Transverse colon (tissue), 4 donors: Measurements from ENCODE around the gene HOXA6. TPM values are rescaled to one million over a fixed set of nuclear protein-coding genes. Genes with fewer than 3 reads are reported as not detected.

Experiments
- DNase-seq: peaks from one replicate; pipeline ENCODE4 v3.0.0-alpha.2; 2019
- H3K27ac ChIP-seq, 4 donors: fragments of 200-600 bp; sonication (generic); 2 replicates each; pipeline ENCODE4 v1.5.1; 2016 to 2018; ENCODE audit warnings: inconsistent platforms in 4 of 4
- H3K27me3 ChIP-seq: fragments of 200-600 bp; sonication (generic); 2 replicates; pipeline ENCODE4 v1.5.1; 2017; ENCODE audit warnings: inconsistent platforms
- H3K36me3 ChIP-seq, 4 donors: fragments of 200-600 bp; sonication (generic); 2 replicates each; pipeline ENCODE4 v1.5.1; 2017 to 2019; ENCODE audit warnings: inconsistent platforms in 4 of 4
- H3K4me1 ChIP-seq, 4 donors: fragments of 200-600 bp; sonication (generic); 2 replicates each; pipeline ENCODE4 v1.5.1; 2017 to 2020; ENCODE audit warnings: inconsistent platforms in 4 of 4
- H3K4me3 ChIP-seq, 4 donors: fragments of 200-600 bp; sonication (generic); 1 replicate in 1 of 4; 2 replicates in 3 of 4; pipeline versions ENCODE4 v1.5.1 to v1.6.1; 2017 to 2019; ENCODE audit warnings: inconsistent platforms in 4 of 4
- H3K9me3 ChIP-seq, 2 donors: fragments of 200-600 bp; sonication (generic); 2 replicates each; pipeline ENCODE4 v1.5.1; 2017 to 2019; ENCODE audit warnings: inconsistent platforms in 2 of 2
- EP300 ChIP-seq: sonication (generic); formaldehyde crosslinking; IDR thresholded peaks from one replicate; pipeline ENCODE4 v1.6.1; 2017; ENCODE audit warnings: antibody characterized with exemption, low read depth
- POLR2A ChIP-seq: fragments of 450-650 bp; IDR thresholded peaks from one replicate; pipeline ENCODE4 v1.6.1; 2016; ENCODE audit warnings: antibody characterized with exemption, mild to moderate bottlenecking, moderate library complexity
- POLR2AphosphoS5 ChIP-seq, 3 donors: sonication (generic); formaldehyde crosslinking; IDR thresholded peaks; one replicate each; pipeline ENCODE4 v1.6.1; 2016; ENCODE audit warnings: antibody characterized with exemption in 3 of 3
- WGBS, 2 donors: methylation state at CpG; one replicate each; pipeline ENCODE4 v1.1.5; 2018; ENCODE audit warnings: low coverage in 1 of 2; 5-methylcytosine and 5-hydroxymethylcytosine counted together
- in situ Hi-C, 4 donors: fragments of 200-750 bp; cut with MboI; loops; one replicate each; pipeline versions ENCODE4 v1.15.0 to v1.15.1; 2017; ENCODE audit warnings: low sequenced_read_pairs in 3 of 4, low pct_ligation_motif_present in 1 of 4, low pct_unique_long_range_greater_than_20kb in 1 of 4
- intact Hi-C: fragments of 100-400 bp; cut with DNase I; formaldehyde crosslinking; loops from one replicate; pipeline ENCODE4 v1.15.1; 2023; ENCODE audit warnings: low total_unique reads
- total RNA-seq, 4 donors: library from RNA; depleted of rRNA; stranded (reverse); fragments of >200 nt; gene quantifications; one replicate each; pipeline ENCODE4 v1.1.0, GENCODE V29; 2016
- TF ChIP-seq, protein P1 (sequence below), 5 experiments: fragments of 200-600 bp in 3 of 5; fragments of 450-650 bp in 2 of 5; sonication (generic) in 3 of 5; IDR thresholded peaks; 1 replicate in 2 of 5; 2 replicates in 3 of 5; pipeline ENCODE4 v1.5.1; 2016 to 2017; ENCODE audit warnings: antibody characterized with exemption in 5 of 5, inconsistent platforms in 3 of 5, mild to moderate bottlenecking in 2 of 5, moderate library complexity in 1 of 5

HOXA6 gene
- total RNA-seq, 4 donors from 2014 or later, result 12.9 to 27.8 (median 17.3) TPM

DNA sequence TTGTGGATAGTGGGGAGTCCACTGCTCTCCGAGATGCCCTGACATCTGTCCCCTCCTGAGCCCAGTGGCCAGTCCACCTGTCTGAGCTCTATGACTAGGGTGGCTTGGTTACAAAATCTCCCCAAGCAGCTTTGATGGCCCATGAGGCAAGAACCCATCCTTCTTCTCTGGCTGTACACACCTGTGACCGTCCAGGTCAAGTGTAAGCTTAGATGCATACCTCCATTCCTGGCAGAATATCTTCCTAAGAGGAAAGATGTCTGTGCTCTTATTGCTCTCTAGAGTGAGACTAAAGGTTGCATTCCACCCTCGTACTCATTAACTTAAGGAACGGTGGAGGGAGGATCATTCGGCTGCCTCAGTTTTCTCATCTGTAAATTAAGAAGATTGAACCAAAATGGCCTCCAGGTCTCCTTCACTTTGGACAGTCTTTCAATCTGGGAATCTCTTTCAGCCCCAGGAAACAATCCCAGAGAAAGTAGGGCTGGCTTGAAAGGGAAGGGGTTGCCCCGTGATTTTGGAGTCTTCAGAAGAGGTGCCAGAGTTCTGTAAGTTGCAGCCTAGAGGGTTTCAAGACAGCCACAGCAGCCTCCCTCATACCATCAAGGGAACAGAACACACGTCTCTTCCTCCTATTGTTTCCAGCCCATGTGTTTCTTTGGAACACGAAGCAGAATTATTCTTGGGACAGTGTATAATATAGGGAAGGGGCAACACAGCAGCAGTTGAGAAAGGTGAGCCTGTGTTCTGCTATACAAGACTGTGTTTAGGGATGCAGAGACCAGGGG, 22.5 kb downstream of the HOXA6 start:
- in situ Hi-C loops (no loop called here), intact Hi-C loops (no loop called here)
- TF ChIP-seq POLR2AphosphoS5 (IDR thresholded peaks at IDR 0.05) (peak in 2 of 3 donors; percentile 23 to 24), EP300 (no peak), POLR2A (no peak)
- H3K27me3 ChIP-seq, result no peaks in the 10 kb centered on the region
- 29 to 59% methylated on average over 1 to 8 of the region's 8 CpGs for WGBS, 2 donors
- H3K27ac ChIP-seq, result peak overlapping the region; percentile 90 to 96 (median 92)
- peaks cover 45 to 99% (median 86%) of the 10 kb centered on the region in 4 donors for H3K4me1 ChIP-seq
- H3K9me3 ChIP-seq, result no peaks in the 10 kb centered on the region
- no peaks in the 10 kb centered on the region for H3K36me3 ChIP-seq
- DNase-seq, result no peak
- H3K4me3 ChIP-seq, result peak overlapping the region in 1 of 4 donors; percentile 19

DNA sequence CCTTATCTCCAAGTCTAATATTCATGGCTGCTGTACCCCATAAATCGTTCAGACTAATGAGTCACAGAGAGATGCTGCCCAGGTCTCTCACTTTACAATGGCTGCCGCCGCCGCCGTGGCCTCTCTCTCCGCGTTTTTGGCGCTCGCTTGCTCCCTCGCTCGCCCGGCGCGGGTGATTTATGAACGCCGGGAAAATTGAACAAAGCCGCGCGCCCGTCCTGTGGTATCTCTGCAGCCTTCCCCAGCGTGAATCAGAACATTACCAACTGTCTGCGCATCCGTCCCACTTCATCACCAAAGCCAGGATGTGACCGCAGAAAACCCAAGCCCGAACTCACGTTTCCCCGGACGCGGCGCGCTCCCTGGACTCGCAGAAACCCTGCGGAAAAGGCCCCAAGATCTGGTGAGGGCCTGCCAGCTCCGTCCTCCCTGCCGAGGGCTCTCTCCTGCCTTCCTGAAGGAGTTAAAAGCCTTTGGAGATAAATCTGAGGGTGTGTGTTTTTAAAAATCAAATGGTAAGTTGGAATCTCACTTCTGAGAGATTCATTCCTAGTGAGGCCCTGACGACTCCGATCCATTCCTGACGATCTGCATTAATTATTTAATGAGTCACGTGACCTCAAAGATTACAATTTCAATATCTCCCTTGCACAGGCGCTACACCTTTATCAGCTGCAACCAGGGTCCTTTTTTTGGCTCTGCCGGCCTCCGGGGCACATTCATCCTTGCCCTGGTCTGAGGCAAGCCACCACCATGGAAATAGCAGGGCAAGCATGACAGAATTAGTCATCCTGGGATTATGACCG, 23.3 kb downstream of the HOXA6 start:
- no peaks in the 10 kb centered on the region for H3K36me3 ChIP-seq
- no peaks in the 10 kb centered on the region for H3K27me3 ChIP-seq
- peak overlapping the region in 2 of 4 donors; percentile 19 to 37 for H3K4me3 ChIP-seq
- H3K4me1 ChIP-seq, result peaks cover 49 to 100% (median 87%) of the 10 kb centered on the region in 4 donors
- WGBS, 2 donors, result 19 to 64% methylated on average over 5 to 43 of the region's 43 CpGs
- H3K9me3 ChIP-seq, result no peaks in the 10 kb centered on the region
- in situ Hi-C loops, result no loop called here
- TF ChIP-seq POLR2A (no peak), POLR2AphosphoS5 (IDR thresholded peaks at IDR 0.05) (peak in 2 of 3 donors; percentile 30 to 40), EP300 (no peak)
- TF ChIP-seq, protein P1, sequence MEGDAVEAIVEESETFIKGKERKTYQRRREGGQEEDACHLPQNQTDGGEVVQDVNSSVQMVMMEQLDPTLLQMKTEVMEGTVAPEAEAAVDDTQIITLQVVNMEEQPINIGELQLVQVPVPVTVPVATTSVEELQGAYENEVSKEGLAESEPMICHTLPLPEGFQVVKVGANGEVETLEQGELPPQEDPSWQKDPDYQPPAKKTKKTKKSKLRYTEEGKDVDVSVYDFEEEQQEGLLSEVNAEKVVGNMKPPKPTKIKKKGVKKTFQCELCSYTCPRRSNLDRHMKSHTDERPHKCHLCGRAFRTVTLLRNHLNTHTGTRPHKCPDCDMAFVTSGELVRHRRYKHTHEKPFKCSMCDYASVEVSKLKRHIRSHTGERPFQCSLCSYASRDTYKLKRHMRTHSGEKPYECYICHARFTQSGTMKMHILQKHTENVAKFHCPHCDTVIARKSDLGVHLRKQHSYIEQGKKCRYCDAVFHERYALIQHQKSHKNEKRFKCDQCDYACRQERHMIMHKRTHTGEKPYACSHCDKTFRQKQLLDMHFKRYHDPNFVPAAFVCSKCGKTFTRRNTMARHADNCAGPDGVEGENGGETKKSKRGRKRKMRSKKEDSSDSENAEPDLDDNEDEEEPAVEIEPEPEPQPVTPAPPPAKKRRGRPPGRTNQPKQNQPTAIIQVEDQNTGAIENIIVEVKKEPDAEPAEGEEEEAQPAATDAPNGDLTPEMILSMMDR (IDR thresholded peaks at IDR 0.05), result no peak
- intact Hi-C loops, result no loop called here
- H3K27ac ChIP-seq, result peak overlapping the region; percentile 90 to 96 (median 92)
- peak; percentile 46 for DNase-seq

DNA sequence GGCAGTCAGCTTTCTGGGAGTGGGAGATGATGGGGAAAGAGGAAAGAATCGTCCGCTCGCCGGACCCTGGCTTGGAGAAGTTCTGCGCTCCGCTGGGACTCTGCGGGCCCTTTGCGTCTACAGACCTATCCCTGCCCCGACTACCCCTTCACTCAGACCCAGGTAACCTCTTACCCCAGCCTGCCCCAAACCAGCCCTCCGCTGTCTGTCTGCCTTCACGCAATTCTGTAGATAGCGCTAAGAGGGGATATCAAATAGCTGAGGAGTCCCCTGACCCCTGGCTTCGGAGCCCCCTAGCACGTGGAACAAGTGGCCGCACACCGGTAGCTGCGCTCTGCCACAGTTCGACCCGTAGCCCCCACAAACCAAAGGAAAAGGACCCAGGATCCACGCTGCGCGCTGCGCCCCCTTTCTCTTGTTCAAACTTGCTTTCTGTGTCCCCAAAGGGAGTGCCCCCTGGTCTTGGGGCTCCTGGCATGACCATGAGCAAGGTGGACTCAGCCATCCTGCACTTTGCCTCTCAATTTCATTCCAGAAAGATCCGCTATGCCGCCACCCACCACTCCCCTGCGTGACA, 24.0 kb downstream of the HOXA6 start:
- 60 to 61% methylated on average over 1 to 26 of the region's 26 CpGs for WGBS, 2 donors
- TF ChIP-seq EP300 (no peak), POLR2AphosphoS5 (IDR thresholded peaks at IDR 0.05) (no peak), POLR2A (no peak)
- TF ChIP-seq, protein P1 (IDR thresholded peaks at IDR 0.05), result no peak
- Histone ChIP-seq H3K27ac (peak overlapping the region; percentile 90 to 96 (median 92)), H3K4me3 (peak overlapping the region in 3 of 4 donors; percentile 8 to 37 (median 19)), H3K9me3 (no peaks in the 10 kb centered on the region), H3K27me3 (no peaks in the 10 kb centered on the region), H3K4me1 (peaks cover 50 to 100% (median 87%) of the 10 kb centered on the region in 4 donors), H3K36me3 (no peaks in the 10 kb centered on the region)
- no peak for DNase-seq
- in situ Hi-C loops (no loop called here), intact Hi-C loops (no loop called here)

DNA sequence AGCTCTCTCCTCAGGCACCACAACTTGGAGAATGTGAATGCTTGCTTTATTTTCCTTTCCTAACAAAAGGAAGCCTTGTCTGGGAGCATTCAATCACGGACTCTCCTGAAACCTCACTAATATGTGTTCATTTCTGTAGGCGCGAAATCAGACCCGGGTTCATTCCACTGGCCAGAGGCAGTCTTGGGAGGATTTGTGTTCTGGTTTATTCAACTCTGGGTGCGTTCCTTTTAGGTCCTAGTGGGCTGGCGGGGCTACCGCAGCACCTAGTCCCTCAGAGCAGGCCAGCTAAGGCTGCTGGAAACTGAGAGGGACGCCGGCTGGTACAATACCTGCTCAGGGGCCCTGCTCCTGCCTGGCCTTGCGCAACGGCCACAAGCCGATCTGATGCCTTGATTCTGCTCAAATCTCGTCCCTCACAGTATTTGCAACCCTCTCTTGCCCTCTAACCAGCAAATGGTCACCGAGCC, 24.5 kb downstream of the HOXA6 start:
- Histone ChIP-seq H3K4me1 (peaks cover 48 to 100% (median 87%) of the 10 kb centered on the region in 4 donors), H3K27me3 (no peaks in the 10 kb centered on the region), H3K27ac (peak overlapping the region; percentile 90 to 96 (median 92)), H3K4me3 (peak overlapping the region in 3 of 4 donors; percentile 8 to 37 (median 19)), H3K9me3 (no peaks in the 10 kb centered on the region), H3K36me3 (no peaks in the 10 kb centered on the region)
- intact Hi-C loops (no loop called here), in situ Hi-C loops (no loop called here)
- 39 to 60% methylated on average over 1 to 14 of the region's 14 CpGs for WGBS, 2 donors
- no peak for DNase-seq
- TF ChIP-seq EP300, result no peak
